Measurements from ENCODE around the gene OPRL1.

Gene OPRL1

GRCh38 chr20:64042054-64042781 is 37.7 kb upstream of the OPRL1 start:
- in situ Hi-C loops (cut with MboI; ENCODE audit: low sequenced_read_pairs): no loop called here

GRCh38 chr20:64043768-64044167 is 36.1 kb upstream of the OPRL1 start:
- in situ Hi-C loops (cut with MboI; ENCODE audit: low sequenced_read_pairs): no loop called here

- in situ Hi-C loops (cut with MboI; ENCODE audit: low sequenced_read_pairs): no loop called here
Observed at GRCh38 chr20:64044484-64045247, 35.2 kb upstream of the OPRL1 start.

GRCh38 chr20:64045346-64046011 is 34.4 kb upstream of the OPRL1 start:
- in situ Hi-C loops (cut with MboI; ENCODE audit: low sequenced_read_pairs): no loop called here

- in situ Hi-C loops (cut with MboI; ENCODE audit: low sequenced_read_pairs): no loop called here
Observed at GRCh38 chr20:64047046-64047389, 32.9 kb upstream of the OPRL1 start.

- in situ Hi-C loops (cut with MboI; ENCODE audit: low sequenced_read_pairs): no loop called here
Observed at GRCh38 chr20:64047968-64048401, 31.9 kb upstream of the OPRL1 start.

GRCh38 chr20:64048402-64049044 is 31.4 kb upstream of the OPRL1 start:
- in situ Hi-C loops (cut with MboI; ENCODE audit: low sequenced_read_pairs): no loop called here

GRCh38 chr20:64049060-64049877 is 30.6 kb upstream of the OPRL1 start, which contains the start of gene SOX18:
Gene SOX18 (minus strand): TSS chr20:64049639. CDS start chr20:64049516, 123 bp downstream.
- in situ Hi-C loops (cut with MboI; ENCODE audit: low sequenced_read_pairs): no loop called here

- in situ Hi-C loops (cut with MboI; ENCODE audit: low sequenced_read_pairs): no loop called here
Observed at GRCh38 chr20:64049878-64050260, 30.0 kb upstream of the OPRL1 start.

- in situ Hi-C loops (cut with MboI; ENCODE audit: low sequenced_read_pairs): no loop called here
Observed at GRCh38 chr20:64050261-64051032, 29.4 kb upstream of the OPRL1 start.

GRCh38 chr20:64051033-64051452 is 28.8 kb upstream of the OPRL1 start:
- in situ Hi-C loops (cut with MboI; ENCODE audit: low sequenced_read_pairs): no loop called here

- in situ Hi-C loops (cut with MboI; ENCODE audit: low sequenced_read_pairs): no loop called here
Observed at GRCh38 chr20:64051561-64052325, 28.1 kb upstream of the OPRL1 start.

- in situ Hi-C loops (cut with MboI; ENCODE audit: low sequenced_read_pairs): no loop called here
Observed at GRCh38 chr20:64052326-64052722, 27.6 kb upstream of the OPRL1 start.

GRCh38 chr20:64052987-64053840 is 26.7 kb upstream of the OPRL1 start:
- in situ Hi-C loops (cut with MboI; ENCODE audit: low sequenced_read_pairs): no loop called here

- in situ Hi-C loops (cut with MboI; ENCODE audit: low sequenced_read_pairs): no loop called here
Observed at GRCh38 chr20:64053841-64054661, 25.8 kb upstream of the OPRL1 start.

GRCh38 chr20:64055396-64055892 is 24.4 kb upstream of the OPRL1 start:
- in situ Hi-C loops (cut with MboI; ENCODE audit: low sequenced_read_pairs): no loop called here
